Effector memory CD4-positive, alpha-beta T cell (primary cell): Measurements from ENCODE around the gene YPEL1.

Experiments
- DNase-seq, 3 donors: peaks; one replicate each; pipeline ENCODE4 v3.0.0-alpha.2; 2020
- H3K27ac ChIP-seq: 2 replicates; pipeline ENCODE4 v1.7.0; 2013; ENCODE audit warnings: mild to moderate bottlenecking, low read length, moderate library complexity; ENCODE audit not compliant: insufficient read depth, poor library complexity, severe bottlenecking
- H3K27me3 ChIP-seq: replicated peaks from 2 replicates; pipeline ENCODE4 v1.7.0; 2013; ENCODE audit warnings: mild to moderate bottlenecking, low read length; ENCODE audit not compliant: insufficient read depth, control insufficient read depth, poor library complexity, severe bottlenecking
- H3K36me3 ChIP-seq: 2 replicates; pipeline ENCODE4 v1.7.0; 2013; ENCODE audit warnings: mild to moderate bottlenecking, low read length, moderate library complexity; ENCODE audit not compliant: control insufficient read depth, insufficient read depth
- H3K4me1 ChIP-seq: 2 replicates; pipeline ENCODE4 v1.7.0; 2013; ENCODE audit warnings: low read length, mild to moderate bottlenecking; ENCODE audit not compliant: control insufficient read depth, insufficient read depth, poor library complexity, severe bottlenecking
- H3K4me3 ChIP-seq: 2 replicates; pipeline ENCODE4 v1.7.0; 2013; ENCODE audit warnings: low read length, low read depth, mild to moderate bottlenecking; ENCODE audit not compliant: insufficient read depth, poor library complexity, severe bottlenecking
- H3K9me3 ChIP-seq: 2 replicates; pipeline ENCODE4 v1.7.0; 2013; ENCODE audit warnings: mild to moderate bottlenecking, low read length, moderate library complexity; ENCODE audit not compliant: control insufficient read depth

YPEL1 gene

DNA sequence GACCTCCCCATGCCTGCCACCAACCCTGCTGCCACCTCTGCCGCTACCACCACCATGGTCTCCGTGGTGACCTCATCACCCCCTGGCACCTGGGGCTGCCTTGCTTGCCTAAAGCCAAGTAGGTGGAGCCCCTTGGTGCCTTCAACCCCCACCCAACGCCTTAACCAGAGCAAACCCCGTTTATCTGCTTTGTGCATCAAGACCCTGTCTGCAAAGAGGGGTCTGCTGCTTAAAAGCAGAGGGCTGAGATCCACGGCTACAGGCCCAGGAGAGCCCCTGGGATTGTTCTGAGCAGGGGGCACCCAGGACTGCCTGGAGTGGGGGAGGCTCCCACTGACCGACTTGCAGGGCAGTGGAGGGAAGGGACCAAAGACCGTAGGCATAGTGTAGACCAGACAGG, 74.7 kb downstream of the YPEL1 start:
- peaks cover 14% of the 10 kb centered on the region for H3K4me1 ChIP-seq
- no peak for DNase-seq

DNA sequence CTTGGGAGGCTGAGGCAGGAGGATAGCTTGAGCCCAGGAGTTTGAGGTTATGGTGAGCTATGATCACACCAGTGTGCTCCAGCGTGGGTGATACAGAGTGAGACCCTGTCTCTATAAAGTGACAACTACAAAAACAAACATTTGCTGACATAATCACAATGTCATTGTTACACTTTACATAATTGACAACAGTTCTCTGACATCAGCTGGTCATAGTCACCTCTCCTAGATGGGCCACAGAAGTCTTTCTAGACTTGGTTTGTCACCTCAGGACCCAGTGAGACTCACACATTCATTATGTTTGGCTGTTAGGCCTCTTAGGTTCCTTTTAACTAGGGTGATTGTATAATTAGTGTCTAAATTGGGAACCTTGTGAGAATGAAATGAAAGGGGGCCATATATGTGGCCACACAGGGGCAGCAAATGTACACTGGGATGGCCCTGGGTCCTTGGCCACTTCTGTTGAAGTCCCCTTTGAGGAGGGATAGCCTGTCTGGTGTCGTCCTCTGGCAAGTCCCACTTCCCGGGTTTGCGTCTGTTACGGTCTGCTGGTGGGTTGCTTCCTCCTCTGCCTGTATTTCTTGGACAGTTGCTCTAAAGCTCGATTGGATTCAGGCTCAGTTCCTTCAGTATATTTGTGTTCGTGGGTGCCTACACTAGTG, 75.6 kb downstream of the YPEL1 start:
- H3K9me3 ChIP-seq, result no peaks in the 10 kb centered on the region

More for the DNA sequence above, 74.7 kb downstream of the YPEL1 start:
- Histone ChIP-seq H3K27me3 (no peaks in the 10 kb centered on the region), H3K4me3 (no peak overlapping the region), H3K27ac (no peak overlapping the region), H3K36me3 (no peaks in the 10 kb centered on the region), H3K9me3 (no peaks in the 10 kb centered on the region)

DNA sequence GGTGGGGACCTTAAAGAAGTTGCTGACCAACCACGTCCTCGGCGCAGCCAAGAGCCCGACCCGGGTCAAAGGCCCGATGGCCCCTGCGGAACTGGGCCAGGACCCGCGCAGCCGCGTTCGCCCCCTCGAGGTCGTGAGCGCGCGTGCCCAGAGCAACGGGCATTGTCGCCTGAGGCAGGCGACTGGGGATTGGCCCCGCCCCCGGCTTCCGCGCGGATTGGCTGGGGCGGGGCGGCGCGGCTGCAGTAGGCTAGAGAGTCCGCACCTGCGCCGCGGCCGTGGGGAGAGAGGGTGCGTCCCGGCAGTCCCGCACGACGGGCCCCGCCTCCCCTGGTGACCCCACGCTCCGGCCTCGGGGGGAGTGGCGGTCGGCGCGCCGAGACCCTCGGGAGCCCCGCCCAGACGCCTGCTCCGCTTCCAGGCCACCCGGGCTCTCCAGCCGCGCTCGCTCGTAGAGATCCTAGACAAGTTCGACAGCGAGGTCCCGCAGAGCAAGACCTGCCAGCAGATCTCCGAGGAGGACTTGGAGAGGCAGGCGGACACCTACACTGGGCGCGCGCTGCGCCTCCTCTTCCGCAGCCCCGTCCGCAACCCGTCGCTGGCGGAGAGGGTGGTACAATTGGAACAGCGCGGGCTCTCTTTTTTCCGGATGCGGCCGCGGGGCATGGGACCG, 78.1 kb downstream of the YPEL1 start:
- Histone ChIP-seq H3K9me3 (no peaks in the 10 kb centered on the region), H3K27me3 (no peaks in the 10 kb centered on the region), H3K4me3 (peak overlapping the region; percentile 91), H3K4me1 (peaks cover 12% of the 10 kb centered on the region), H3K27ac (peak overlapping the region; percentile 39), H3K36me3 (no peaks in the 10 kb centered on the region)
- peak; percentile 69 to 80 (median 69) for DNase-seq

More for the DNA sequence above, 75.6 kb downstream of the YPEL1 start:
- no peak for DNase-seq
- Histone ChIP-seq H3K27ac (no peak overlapping the region), H3K4me1 (peaks cover 10% of the 10 kb centered on the region), H3K27me3 (no peaks in the 10 kb centered on the region), H3K4me3 (no peak overlapping the region), H3K36me3 (no peaks in the 10 kb centered on the region)

DNA sequence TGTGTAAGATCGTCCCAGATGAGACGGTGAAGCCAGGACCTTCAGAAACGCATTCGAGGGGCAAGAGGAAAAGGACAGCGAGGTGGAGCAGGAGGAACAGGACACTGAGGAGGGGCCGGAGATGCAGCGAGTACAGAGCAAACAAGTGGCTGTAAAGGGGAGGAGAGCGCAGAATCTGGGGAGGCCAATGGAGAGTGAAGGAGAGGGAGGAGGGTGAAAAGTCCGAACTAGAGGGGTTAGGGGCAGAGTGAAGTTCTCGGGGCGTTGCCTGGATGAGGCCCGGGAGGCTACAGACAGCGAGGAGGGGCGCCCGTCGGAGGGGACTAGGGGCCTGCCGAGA, 78.6 kb downstream of the YPEL1 start:
- Histone ChIP-seq H3K36me3 (no peaks in the 10 kb centered on the region), H3K27ac (no peak overlapping the region), H3K9me3 (no peaks in the 10 kb centered on the region), H3K4me1 (peaks cover 17% of the 10 kb centered on the region), H3K27me3 (no peaks in the 10 kb centered on the region), H3K4me3 (peak overlapping the region; percentile 91)
- no peak for DNase-seq

DNA sequence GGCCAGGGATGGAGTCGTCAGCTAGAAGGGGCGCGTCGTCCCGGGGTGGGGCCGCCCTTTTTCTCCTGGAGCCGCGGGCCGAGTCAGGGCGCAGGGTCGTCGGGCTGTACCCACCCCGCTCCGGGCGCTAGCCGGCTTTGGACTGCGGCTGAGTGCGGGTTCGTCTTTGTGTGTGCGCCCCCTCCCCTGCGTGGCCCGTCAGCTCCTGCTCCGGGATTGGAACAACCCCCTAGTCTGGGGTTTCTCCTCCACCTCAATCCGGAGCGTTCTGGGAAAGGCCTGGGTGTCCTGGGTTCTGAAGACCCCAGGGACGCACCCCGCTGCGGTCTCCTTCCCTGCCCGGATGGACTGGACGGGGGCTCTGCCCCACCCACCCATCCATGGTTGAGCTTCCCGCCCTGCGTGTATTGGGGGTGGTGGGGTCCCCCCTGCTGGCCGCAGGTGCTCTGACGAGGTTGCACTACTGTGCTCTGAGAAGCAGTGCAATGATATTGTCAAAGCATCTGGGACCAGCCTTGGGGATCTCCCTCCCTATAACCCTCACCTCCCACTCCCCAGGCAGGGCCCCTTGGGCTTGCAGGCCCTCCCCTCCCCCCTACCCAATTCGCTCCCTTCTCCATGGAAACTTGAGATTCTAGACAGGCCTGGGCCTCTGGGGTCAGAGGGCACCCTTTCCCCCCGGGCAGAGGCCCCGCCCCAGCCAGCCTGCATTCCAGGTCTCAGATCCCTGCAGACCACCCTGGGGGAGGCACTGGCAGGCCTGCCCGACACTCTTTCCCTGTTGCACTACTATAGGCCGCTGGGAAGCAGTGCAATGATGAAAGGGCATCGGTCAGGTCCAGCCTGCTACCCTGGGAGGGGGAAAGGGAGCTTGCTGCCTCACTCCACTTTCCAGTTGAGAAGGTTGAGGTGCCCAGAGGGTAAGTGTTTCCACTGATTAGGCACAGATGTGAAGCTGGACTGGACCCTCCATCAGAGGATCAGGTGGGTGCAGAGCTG, 82.7 kb downstream of the YPEL1 start:
- Histone ChIP-seq H3K36me3 (no peaks in the 10 kb centered on the region), H3K4me1 (peaks cover 22% of the 10 kb centered on the region), H3K27ac (no peak overlapping the region), H3K27me3 (no peaks in the 10 kb centered on the region), H3K4me3 (peak overlapping the region; percentile 61), H3K9me3 (no peaks in the 10 kb centered on the region)
- DNase-seq, result no peak

DNA sequence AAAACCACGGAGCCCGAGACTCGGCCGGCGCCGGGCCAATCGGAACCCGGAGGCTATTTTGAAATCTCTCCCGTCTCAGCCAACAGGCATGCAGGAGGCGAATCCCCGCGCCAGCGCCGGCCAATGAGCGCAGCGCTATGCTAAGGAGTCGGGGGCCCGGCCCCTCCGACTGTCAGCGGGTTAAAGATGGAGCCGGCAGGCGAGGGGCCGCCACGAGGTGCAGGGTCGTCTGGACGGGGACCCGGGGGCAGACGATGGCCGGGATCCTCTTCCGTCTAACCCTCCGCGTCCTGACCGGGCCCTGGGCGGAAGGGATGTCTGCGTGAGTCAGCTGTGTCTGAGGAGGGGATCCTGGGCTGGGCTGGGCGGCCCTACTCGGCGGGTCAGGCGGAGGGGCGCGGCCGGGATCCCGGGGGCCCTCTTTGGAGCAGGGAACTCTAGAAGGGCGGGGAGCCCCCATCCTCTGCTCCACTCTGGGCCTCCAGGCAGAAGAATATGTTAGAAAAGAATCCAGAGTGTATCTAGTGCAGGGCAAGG, 83.5 kb downstream of the YPEL1 start:
- no peaks in the 10 kb centered on the region for H3K36me3 ChIP-seq
- H3K27me3 ChIP-seq, result no peaks in the 10 kb centered on the region
- H3K9me3 ChIP-seq, result no peaks in the 10 kb centered on the region
- H3K27ac ChIP-seq, result no peak overlapping the region
- peak overlapping the region; percentile 61 for H3K4me3 ChIP-seq
- peaks cover 22% of the 10 kb centered on the region for H3K4me1 ChIP-seq
- DNase-seq, result peak; percentile 58 to 76 (median 72)

DNA sequence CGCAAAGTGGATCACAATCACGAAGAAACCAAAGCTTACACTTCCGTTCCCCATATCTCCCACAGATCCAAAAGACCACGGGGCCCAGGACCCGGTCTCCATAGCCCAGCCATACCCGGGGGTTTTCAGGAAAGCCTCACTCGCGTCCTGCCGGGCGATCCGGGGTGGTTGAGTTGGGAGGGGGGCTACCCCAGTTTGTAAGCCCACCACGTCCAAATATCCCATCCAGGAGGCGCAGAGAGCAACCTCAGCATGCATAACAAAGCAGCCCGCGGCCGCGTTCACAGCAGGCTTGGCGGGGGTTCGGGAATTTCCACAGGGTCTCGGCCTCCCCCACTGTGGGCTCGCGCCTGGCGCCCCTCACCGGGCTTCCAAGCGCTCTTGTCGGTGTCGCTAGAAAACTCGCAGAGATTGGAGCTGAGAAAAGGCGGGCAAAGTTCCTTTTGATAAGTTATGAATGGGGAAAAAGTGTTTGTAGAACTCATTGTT, 84.0 kb downstream of the YPEL1 start:
- Histone ChIP-seq H3K36me3 (no peaks in the 10 kb centered on the region), H3K27me3 (no peaks in the 10 kb centered on the region), H3K4me3 (peak overlapping the region; percentile 61), H3K9me3 (no peaks in the 10 kb centered on the region), H3K4me1 (peaks cover 21% of the 10 kb centered on the region), H3K27ac (no peak overlapping the region)
- no peak for DNase-seq

DNA sequence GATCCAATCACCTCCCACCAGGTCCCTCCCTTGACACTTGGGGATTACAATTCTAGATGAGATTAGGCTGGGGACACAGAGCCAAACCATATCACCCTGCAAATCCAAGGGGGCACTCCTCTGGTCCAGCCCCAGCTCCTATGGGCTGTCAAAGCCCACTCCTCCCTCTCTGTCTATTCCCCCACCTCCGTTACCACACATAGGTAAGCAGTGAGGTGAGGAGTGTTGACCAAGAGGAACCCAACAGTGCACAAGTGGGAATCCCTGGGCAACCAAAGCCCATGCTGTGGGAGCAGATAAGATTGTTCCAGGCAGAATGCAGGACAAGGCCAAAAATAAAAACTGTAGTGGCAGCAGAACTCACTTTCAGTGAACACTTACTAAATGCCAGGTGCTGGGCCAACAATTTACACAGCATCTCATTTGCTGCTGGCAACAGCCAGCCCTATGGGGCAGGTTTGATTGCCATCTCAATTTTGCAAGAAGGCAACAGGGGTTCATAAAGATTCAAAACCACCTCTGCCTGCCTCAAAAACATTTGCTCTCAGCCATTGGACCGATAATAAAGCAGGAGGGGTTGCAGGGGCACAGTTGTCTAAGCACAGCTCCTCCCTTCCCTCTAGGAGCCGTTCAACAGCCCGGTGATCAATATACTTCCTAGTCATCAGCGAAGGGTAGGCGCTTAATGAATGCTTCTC, 84.6 kb downstream of the YPEL1 start:
- Histone ChIP-seq H3K36me3 (no peaks in the 10 kb centered on the region), H3K9me3 (no peaks in the 10 kb centered on the region), H3K27ac (no peak overlapping the region), H3K27me3 (no peaks in the 10 kb centered on the region), H3K4me1 (peaks cover 23% of the 10 kb centered on the region), H3K4me3 (peak overlapping the region; percentile 61)
- DNase-seq, result no peak

DNA sequence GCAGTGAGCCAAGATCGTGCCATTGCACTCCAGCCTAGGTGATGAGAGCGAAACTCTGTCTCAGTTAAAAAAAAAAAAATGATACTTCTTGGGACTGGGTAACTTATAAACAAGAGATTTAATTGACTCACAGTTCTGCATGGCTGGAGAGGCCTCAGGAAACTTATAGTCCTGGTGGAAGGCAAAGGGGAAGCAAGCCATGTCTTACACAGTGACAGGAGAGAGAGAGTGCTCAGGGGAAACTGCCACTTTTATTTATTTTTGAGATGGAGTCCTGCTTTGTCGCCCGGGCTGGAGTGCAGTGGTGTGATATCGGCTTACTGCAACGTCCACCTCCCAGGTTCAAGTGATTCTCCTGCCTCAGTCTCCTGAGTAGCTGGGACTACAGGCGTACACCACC, 85.3 kb downstream of the YPEL1 start:
- peaks cover 23% of the 10 kb centered on the region for H3K4me1 ChIP-seq
- DNase-seq, result no peak

More for the DNA sequence above, 85.3 kb downstream of the YPEL1 start:
- Histone ChIP-seq H3K4me3 (no peak overlapping the region), H3K27me3 (no peaks in the 10 kb centered on the region), H3K36me3 (no peaks in the 10 kb centered on the region), H3K27ac (no peak overlapping the region), H3K9me3 (no peaks in the 10 kb centered on the region)
